Measurements from ENCODE around the gene GPR156.

DNA sequence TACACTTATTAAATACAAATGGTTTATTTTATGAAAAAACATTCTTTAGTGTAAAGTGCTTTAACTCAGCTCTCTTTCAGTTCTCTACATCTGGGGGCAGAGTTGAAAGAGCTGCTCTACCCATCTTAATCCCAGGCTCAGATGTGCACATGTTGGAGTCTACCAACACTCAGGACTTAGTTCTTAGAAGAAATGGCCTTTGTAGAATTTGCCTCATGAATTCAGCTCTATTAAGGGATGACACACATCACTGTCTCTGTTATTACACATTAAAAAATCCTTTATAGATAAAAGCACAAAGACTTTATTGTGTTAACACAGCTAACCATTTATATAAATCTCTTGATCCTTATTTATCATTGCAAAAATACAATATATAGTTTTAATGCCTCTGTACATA, 159.0 kb downstream of the GPR156 start:
- TF ChIP-seq CTCF (conservative IDR thresholded peaks at IDR 0.05) (no peak), ZFX (IDR thresholded peaks at IDR 0.05) (no peak)
